HFF-Myc (cell line): Measurements from ENCODE around the gene PCK2.

Experiments used
- DNase-seq: peaks from one replicate; pipeline ENCODE4 v3.0.0-alpha.2; 2011; ENCODE audit warnings: low read depth; ENCODE audit errors: extremely low read depth
- H3K4me3 ChIP-seq: replicated peaks from 2 replicates; pipeline ENCODE4 v1.5.1; 2011; ENCODE audit warnings: low read depth, mild to moderate bottlenecking, control low read depth, low read length
- CTCF ChIP-seq: IDR thresholded peaks from 2 replicates; pipeline ENCODE4 v1.5.1; 2012; ENCODE audit warnings: mild to moderate bottlenecking, low read depth, low read length, control low read depth; ENCODE audit errors: missing control alignments

The PCK2 gene

GRCh38 chr14:24062216-24062980, 31.7 kb upstream of the PCK2 start:
- no peak overlapping the region for H3K4me3 ChIP-seq
- TF ChIP-seq CTCF = no peak
- DNase-seq = no peak

- no peak overlapping the region for H3K4me3 ChIP-seq
- DNase-seq = no peak
- no peak for TF ChIP-seq CTCF
Measured at GRCh38 chr14:24063263-24063836, 30.8 kb upstream of the PCK2 start.

GRCh38 chr14:24064091-24064795, 29.9 kb upstream of the PCK2 start:
- no peak for TF ChIP-seq CTCF
- no peak overlapping the region for H3K4me3 ChIP-seq
- DNase-seq = no peak

GRCh38 chr14:24064856-24065255, 29.3 kb upstream of the PCK2 start:
- H3K4me3 ChIP-seq = no peak overlapping the region
- DNase-seq = no peak
- TF ChIP-seq CTCF = no peak

GRCh38 chr14:24065408-24065807, 28.7 kb upstream of the PCK2 start:
- DNase-seq = no peak
- no peak overlapping the region for H3K4me3 ChIP-seq
- no peak for TF ChIP-seq CTCF

- TF ChIP-seq CTCF = no peak
- DNase-seq = no peak
- H3K4me3 ChIP-seq = no peak overlapping the region
Measured at GRCh38 chr14:24066496-24067132, 27.5 kb upstream of the PCK2 start.
